Stimulated activated CD8-positive, alpha-beta memory T cell treated with anti-CD3 and anti-CD28 coated beads, Interleukin-15, amount 100 ng/mL, for 48 hours (primary cell): ENCODE results near the gene DENND4A.

Experiments
- DNase-seq, 2 donors: peaks; one replicate each; pipeline ENCODE4 v3.0.0-alpha.2; 2020; ENCODE audit warnings: low read depth in 2 of 2

The DENND4A gene

DNA sequence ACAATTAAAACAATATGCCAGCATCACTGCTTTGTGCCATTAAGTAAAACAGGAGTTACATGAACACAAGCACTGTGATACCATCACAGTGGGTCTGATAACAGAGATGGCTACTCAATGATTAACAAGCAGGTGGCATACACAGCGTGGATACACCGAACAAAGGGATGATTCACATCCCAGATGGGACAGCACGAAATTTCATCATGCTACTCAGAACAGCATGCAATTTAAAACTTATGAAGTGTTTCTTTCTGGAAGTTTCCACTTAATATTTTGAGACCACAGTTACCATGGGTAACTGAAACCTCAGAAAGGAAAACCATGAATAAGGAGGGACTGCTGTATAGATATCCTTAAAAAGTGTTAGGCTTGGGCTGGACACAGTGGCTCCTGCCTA lies 125.8 kb downstream of the DENND4A start:
- DNase-seq = no peak

DNA sequence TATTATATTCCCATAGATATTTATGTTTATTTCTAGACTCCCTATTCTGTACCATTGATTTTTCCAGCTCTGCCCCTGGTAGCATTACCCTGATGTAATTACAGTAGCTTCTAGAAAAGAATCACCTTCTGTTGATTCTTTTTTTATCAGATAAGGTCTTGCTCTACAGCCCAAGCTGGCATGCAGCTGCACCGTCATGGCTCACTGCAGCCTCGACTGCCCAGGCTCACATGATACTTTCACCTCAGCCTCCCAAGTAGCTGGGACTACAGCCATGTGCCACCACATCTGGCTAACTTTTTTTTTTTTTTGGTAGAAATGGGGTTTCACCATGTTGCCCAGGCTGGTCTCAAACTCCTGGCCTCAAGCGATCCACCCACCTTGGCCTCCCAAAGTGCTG lies 128.6 kb downstream of the DENND4A start:
- DNase-seq = no peak

DNA sequence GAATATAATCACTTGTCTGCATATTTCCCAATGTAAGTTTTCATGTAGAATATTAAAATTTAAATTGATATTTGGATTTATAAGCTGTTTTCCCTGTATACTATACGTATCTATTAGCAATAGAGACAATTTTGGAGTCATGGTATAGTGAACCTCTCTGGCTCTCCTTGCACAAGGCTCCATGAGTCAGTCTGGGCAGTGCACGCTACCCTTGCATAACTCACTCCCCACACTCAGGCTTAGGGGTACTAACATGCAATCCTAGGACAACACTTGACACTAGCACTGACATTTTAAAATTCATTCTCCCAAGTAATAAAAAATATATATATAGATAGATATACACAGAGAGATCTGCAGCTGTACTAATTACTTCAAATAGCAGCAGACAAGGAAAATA lies 131.2 kb downstream of the DENND4A start:
- no peak for DNase-seq

DNA sequence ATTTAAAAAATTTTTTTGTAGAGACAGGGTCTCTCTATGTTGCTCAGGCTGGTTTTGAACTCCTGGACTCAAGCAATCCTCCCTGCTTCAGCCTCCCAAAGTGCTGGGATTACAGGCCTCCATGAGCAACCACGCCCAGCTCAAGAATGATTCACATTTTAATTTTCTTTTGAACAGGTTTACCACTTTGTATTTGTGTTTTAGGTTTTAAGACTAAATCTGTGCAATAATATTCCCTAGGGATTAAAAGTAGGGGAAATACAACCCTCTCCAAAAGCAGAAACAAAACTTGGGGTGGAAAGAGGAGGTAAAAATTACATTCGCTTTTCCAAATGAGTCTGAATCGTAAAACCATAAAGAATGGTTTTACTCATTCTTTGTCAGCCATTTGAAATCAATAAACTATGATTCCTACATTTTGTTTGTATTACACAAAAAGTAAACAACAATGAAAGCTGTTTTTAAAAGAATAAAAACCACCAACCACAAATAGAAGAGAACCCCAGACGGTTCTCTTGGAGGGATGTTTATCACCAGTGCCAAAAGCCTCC lies 132.5 kb downstream of the DENND4A start:
- DNase-seq = no peak

DNA sequence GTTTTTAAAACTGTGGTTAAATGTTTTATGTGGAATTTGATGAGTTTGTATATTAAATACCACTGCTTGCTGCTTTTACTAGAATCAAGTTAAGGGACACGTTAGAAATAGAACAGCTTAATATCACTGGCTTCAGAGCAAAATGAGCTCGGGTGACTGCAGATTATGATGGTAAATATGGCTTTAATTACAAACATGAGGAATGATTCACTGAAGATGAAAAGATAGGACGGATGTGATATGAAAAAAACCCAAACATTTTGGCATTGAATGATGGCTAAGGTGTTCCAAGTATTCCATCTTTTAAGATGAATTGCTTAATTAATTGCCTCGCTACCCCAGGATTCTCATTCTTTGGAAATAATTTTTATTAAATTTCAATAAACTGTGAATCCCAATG lies 136.6 kb downstream of the DENND4A start:
- no peak for DNase-seq

DNA sequence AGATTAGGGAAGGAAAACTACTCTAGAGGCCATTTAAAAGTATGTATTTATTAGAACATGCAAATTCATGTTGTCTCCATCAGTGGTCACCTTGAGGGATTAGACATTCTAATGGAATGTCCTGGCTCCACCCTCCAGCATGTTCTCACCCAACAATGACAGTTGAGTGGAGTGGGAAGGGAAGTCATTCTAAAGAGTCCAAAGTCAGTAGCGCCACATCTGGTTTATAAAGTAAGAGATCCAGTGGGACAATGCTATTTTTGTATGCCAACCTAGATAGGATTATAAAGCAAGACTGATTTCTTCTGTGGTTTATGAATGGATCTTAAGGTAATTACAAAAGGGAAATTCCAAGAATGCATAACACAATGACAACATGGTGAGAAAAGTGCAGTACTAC lies 137.1 kb downstream of the DENND4A start:
- no peak for DNase-seq

DNA sequence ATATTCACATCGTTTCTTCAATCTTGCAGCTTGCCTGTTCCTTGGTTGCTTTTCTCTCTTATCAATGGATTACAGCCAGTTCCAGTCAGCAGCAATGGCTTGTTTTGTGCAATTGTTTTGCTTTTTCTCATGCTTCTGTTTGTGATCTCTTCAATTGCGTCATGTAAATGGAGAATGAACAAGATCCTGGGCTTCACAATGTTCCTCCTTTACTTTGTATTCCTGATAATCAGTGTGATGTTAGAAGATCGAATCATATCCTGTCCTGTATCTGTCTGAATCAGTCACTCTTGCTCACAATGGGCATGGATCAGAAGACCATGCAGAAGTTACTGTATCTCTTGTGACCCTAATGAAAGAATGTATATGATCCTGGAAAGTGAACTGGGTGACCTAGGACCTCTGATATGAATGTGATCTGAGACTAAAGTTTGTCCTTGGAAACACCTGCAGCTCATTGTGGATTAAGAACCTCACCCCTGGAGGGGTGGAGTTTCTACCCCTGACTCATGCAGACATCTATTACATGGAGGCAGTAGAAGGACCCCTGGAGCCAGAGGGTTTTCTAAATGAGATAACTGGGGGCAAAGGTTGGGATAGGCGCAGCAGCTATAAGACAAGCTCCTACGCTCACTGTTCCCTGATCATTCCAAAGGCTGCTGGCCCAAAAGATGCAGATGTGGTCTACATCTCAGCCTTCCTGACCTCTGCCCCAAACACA lies 138.1 kb downstream of the DENND4A start:
- DNase-seq = no peak

DNA sequence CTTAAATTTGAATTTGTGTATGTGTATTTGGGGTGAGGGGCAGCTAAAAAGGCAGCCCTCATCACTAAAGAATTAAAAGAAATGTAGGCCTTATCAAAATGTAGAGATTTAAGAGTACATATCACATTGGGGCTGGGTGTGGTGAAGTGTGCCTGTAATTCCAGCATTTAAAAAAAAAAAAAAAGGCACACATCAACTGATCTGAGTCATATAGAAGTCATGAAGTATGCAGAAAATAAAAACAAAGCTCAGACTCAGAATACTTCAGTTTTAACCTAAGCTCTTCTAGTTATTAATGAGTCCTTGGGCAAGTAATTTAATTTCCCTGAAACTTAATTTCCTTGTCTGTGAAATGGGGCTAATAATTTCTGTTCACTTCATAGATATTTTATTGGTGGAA lies 138.8 kb downstream of the DENND4A start:
- no peak for DNase-seq

DNA sequence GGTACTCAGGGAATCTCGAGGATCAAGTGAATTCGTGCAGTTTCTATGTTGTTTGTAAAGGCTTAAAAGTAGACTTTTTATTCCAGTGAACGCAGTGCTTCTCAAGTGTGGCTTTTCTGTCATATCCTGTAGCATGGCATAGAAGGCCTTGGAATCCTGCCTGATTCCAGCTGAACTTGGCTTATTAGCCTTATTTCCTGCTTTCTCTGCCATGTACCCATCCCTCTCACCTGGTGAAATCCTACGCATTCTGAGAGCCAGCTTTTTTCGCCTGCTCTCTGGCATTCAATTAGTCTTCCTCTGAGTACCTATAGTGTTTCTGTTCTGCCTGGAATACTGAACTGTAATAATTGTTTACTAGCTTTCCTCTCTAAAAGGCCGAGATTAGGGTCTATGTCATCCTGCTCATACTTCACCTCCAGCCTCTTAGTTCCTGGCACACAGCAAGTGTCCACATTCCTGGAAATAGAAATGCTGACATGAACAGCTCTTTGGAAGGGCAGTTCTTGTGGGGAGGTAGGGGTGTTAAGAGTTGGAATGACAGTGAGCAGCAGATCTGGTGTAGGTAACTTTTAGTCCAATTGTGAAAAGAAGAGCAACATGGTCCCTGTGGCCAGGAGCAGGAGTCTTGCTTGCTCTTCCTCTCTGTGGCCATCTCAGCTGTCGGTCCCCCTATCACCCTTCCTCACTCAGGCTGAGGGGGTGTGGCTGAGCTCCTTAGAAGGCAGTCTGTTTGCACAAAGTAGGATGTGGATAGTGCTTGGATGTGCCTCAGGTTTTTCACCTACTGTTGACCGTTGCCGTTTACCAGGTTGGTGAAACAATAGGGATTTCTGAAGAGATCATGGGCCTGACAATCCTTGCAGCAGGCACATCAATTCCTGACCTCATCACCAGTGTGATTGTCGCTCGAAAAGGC lies 140.0 kb downstream of the DENND4A start:
- DNase-seq = no peak

DNA sequence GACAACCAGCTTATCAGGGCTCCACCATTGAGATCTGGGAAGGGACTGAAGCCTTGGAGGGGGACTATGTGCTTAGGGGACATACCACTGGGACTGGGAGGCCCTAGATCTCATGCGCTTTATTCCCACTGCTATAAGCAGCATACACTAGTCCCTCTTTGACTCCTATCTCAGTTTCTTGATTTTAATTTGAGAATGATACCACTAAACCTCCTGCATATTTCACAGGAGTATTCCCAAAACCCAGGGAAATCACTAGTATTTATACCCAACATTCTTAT lies 141.1 kb downstream of the DENND4A start:
- DNase-seq = no peak

DNA sequence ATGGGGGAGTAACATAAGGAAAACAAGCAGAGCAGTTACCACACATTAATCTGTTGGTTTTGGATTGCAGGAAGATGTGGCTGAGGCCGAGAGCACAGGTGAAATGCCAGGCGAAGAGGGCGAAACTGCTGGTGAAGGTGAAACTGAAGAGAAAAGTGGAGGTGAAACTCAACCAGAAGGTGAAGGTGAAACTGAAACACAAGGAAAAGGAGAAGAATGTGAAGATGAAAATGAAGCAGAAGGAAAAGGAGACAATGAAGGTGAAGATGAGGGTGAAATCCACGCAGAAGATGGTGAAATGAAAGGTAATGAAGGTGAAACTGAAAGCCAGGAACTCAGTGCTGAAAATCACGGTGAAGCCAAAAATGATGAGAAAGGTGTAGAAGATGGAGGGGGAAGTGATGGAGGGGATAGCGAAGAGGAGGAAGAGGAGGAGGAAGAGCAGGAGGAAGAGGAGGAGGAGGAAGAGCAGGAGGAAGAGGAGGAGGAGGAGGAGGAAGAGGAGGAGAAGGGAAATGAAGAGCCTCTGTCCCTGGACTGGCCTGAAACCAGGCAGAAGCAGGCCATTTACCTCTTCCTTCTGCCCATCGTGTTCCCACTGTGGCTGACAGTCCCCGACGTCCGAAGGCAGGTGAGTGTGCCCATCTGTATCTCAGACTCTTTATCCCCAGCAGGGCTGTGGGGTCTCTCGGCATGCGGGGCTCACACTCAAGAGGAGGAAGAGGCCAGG lies 141.6 kb downstream of the DENND4A start:
- DNase-seq = no peak

DNA sequence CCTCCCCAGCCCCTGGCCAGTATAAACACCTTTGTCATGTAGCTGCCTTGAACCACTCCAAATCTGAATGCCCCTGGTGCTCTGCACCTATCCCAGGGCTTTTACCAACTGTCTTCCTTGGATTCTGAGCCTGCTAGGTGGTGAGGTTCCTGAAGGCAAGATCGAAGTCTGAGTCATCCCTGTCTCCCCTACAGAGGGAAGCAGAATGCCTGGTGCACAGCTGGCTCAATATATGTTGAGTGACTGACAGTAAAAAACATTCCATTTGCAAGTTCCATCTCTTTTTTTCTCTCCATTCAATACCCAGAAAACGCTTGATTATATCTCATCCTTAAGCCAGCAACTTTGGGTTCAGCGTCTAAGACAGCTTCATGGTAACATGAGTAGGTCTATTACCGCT lies 145.6 kb downstream of the DENND4A start:
- DNase-seq = no peak

DNA sequence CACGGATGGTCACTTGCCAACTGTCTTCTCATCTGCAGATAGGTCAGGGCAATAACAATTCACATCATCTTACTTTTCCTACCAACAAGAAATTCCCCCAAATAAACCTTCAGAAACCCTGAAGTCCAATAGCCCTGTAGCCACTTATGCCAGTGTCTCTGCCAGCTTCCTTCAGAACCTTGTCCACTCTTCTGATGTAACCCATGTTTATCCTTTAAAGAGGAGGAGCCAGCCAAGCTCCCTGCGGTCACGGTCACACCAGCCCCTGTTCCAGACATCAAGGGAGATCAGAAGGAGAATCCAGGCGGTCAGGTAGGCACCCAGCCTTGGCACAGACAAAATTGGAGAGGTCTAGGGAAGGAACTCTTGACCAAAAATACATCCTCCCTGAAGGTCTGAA lies 146.7 kb downstream of the DENND4A start:
- no peak for DNase-seq

DNA sequence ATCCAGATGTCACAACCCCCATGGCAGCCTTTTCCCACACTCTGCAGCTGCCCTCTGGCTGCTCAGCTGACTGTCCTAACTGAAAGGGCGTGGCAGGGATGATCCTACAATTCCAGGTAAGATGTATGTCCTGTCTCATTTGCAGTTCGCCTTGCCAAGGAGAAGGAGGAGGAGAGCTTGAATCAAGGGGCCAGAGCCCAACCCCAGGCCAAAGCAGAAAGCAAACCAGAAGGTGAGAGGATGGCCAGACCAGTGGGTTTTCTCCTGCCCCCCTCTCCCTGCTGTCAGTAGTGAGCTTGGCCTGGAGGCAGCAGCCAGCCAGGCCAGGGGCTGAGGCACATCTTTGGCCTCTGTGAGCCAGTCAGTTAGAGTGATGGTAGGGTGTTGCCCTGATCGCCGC lies 147.8 kb downstream of the DENND4A start:
- no peak for DNase-seq

DNA sequence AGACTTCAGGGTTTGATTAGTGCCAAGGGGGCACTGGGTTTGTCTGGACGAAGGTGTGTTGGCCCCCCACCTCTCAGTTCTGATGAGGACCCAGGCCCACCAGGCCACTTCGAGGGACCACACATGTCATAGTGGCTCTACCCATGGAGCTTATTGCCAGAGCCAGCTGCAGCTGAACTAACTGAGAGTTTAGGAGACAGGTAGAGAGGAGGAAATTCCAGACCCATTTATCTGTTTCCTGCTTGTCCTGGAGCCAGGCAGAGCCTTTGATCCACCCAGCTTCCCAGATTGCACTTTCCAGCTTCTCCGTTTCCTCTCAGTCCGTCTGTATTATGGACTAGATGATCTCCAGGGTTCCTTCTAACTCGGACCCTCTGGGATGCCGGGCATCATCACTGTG lies 149.5 kb downstream of the DENND4A start:
- DNase-seq = no peak

DNA sequence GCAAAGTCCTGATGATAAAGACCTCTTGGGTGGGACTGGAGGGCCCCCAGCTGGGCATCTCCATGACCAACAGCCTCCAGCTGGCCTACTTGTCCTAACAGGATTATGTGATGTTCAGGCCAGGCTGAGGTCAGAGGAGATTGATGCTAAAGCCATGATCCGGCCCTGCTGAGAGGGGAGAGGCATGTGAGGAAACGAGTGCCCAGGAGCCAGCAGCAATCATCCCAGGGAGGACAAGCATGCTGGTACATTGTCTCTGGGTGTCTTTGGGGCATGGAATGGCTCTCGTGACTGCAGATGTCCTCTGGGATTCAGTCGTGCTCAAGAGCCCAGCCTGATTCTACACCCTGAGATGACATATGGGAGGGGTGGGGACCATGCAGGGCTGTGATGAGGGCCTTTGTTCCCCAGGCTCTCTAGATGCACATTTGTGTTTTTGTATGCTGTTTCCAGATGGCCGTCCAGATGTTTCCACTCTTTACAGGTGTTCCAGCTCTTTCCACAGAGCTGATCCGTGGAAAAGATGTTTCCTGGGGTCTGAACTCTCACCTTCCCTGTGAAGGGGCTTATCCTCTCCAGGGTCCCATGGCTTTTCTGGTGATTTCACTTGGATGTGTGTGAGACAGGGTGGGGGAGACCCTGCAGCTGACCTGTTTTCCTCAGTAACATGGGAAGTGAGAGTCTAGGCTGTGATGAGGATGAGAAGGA lies 150.2 kb downstream of the DENND4A start:
- no peak for DNase-seq

DNA sequence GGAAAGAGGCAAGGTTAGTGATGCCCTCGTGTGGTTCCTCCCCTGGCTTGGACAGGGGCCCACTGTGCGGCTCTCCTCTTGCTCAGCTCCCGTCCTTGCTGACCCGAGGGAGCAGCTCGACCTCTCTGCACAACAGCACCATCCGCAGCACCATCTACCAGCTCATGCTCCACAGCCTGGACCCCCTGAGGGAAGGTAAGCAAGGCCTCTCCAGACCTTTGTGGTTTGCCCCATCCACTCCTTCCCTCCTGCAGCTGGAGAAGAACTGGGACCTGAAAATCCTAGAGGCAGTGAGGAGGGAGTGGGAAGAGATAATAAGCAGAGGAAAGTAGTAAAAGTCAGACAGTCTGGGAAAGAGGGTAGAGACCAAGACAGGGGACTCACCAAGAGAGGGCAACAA lies 152.6 kb downstream of the DENND4A start:
- DNase-seq = no peak

DNA sequence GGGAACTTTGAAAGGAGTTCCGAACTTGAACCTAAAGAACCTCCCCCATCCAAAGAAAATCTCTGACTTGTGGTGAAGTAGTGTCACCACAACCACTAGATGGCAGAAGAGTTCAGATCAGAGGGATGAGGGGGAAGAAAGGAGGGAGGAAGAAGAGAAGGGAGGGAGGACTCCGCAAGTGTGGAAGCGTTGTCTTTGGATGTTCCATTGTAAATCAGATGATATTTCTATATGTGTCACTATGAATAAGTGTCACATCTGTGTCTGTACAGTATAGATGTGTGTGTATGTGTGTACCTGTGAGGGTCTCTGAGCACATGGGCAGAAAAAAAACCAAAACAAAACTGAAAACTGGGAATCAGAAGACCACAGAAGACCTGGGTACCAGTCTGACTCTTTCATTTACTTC lies 153.4 kb downstream of the DENND4A start:
- no peak for DNase-seq

DNA sequence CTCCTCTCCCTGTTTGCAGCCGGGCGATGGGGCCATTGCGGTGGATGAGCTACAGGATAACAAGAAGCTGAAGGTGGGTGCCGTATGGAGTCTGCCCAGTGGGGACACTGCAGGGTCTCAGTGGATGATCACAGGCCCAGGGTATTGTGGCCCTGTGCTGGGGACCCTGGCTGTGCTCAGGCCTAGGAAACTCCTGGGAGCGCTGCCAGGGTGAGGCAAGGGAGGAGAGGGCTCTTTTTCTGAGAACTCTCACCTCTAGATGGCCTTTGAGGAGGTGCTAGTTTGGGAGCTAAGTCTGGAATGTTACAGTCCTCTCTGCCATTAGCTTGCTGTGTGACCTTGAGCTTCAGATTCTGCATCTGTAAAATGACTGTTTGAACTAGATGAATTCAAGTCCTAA lies 154.0 kb downstream of the DENND4A start:
- no peak for DNase-seq

DNA sequence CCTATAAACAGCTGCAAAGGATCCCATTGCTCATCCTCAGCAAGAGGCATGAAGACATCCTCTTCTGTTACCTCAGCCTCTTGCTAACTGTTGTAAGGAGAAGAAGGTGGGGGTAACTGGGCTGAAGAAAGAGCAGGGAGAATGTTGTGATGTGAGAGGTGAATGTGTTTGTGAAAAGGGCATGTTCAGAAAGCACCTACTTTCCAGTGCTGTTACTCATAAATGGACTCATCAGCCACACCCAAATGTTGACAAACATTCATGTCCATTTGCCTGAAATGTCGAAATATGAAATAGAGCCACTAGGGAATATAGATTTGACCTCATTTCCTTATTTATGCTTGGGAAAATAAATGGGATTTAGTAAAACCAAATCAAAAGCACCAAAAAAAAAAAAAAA lies 157.7 kb downstream of the DENND4A start:
- DNase-seq = no peak

DNA sequence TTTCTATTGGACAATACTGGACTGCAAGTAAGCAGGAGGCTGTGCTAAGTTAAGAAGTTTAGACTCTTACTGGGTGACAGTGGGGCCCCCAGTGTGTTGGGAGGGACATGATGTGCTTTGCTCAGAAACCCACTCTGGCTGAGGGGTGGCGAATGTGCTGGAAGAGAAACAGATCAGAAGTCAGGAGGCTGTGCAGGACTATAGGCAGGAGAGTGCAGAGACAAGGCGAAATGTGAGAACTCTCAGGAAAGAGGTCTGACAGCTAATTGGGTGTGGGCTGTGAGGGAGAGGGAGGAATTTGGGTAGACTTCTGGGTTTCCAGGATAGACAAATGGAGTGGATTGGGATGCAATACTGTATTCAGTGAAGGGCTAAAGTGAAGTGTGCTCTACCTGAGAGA lies 158.3 kb downstream of the DENND4A start:
- DNase-seq = no peak
